Astrocyte (in vitro differentiated cells and primary cell): ENCODE data around the gene ATP11A.

Experiments
- EZH2 ChIP-seq: IDR thresholded peaks from 2 replicates; pipeline ENCODE4 v1.6.1; 2012; ENCODE audit warnings: mild to moderate bottlenecking, low read length, inconsistent platforms; ENCODE audit not compliant: insufficient read depth
- TF ChIP-seq, protein P1 (sequence below): IDR thresholded peaks from 2 replicates; pipeline ENCODE4 v1.5.1; 2011; ENCODE audit warnings: low read depth, mild to moderate bottlenecking, inconsistent platforms, low read length, moderate library complexity; ENCODE audit not compliant: insufficient read depth

DNA sequence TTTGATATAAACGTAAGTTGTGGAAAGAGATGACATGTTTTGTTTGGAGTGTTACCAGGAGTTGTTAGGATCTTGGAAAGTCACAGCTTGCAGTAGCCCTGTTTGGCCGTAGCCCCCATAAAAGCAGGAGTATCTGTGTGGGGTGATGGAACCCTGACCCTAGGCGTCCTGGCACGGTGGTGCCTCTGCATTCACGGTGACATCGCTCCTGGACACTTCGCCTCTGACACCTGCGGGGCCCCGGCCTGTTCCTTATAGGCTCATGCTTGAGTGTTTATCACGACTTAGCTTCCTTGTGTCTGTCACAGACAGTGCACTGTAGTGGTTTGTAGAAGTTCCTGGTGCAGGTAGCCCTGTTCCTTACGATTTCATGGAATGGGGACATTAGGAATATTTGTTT, 74.2 kb downstream of the ATP11A start:
- TF ChIP-seq, protein P1, sequence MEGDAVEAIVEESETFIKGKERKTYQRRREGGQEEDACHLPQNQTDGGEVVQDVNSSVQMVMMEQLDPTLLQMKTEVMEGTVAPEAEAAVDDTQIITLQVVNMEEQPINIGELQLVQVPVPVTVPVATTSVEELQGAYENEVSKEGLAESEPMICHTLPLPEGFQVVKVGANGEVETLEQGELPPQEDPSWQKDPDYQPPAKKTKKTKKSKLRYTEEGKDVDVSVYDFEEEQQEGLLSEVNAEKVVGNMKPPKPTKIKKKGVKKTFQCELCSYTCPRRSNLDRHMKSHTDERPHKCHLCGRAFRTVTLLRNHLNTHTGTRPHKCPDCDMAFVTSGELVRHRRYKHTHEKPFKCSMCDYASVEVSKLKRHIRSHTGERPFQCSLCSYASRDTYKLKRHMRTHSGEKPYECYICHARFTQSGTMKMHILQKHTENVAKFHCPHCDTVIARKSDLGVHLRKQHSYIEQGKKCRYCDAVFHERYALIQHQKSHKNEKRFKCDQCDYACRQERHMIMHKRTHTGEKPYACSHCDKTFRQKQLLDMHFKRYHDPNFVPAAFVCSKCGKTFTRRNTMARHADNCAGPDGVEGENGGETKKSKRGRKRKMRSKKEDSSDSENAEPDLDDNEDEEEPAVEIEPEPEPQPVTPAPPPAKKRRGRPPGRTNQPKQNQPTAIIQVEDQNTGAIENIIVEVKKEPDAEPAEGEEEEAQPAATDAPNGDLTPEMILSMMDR: no peak
- TF ChIP-seq EZH2: no peak
